K562 (cell line): ENCODE results near the gene SCTR. TPM values are rescaled to one million over a fixed set of nuclear protein-coding genes. Genes with fewer than 3 reads are reported as not detected.

Source experiments
- ATAC-seq: fragments of 200-7000 bp; cut with Tn5 transposase; 3 replicates; pipeline ENCODE4 v1.9.1; 2020; ENCODE audit warnings: moderate library complexity
- BruUV-seq: library from RNA; stranded (reverse); fragments of 400-500 nt; replicated peaks from 2 replicates; lab custom pipeline; 2021; lab: Mats Ljungman, UMichigan
- CTCF ChIA-PET: fragments of 300-600 bp; formaldehyde crosslinking; extraction: SDS; loops from one replicate; lab custom pipeline; 2021; ENCODE audit warnings: low intra/inter-chr PET ratio; lab: Yijun Ruan, JAX
- POLR2A ChIA-PET: fragments of 300-600, 350-650 bp; sonication (Branson Sonifier 250); formaldehyde crosslinking; extraction: SDS; loops from one replicate; lab custom pipeline; 2021; ENCODE audit warnings: antibody characterized with exemption, inconsistent platforms; lab: Yijun Ruan, JAX
- DNase-seq, 4 experiments: peaks; one replicate each; pipeline versions ENCODE4 v3.0.0 to v3.0.0-alpha.2; 2011 to 2018; ENCODE audit warnings: low spot score in 3 of 4, mixed read lengths in 3 of 4; ENCODE audit errors: extremely low read depth in 1 of 4
- FAIRE-seq: peaks from 2 replicates; lab custom pipeline; 2011; peaks lifted over from hg19 to GRCh38; lab: Jason Lieb, UNC
- H2AFZ ChIP-seq: 2 replicates; pipeline ENCODE4 v1.6.0; 2011; ENCODE audit warnings: low read depth, low read length, control low read depth, inconsistent platforms
- H3K27ac ChIP-seq: fragments of 200-600 bp; 3 replicates; pipeline ENCODE4 v1.8.0; 2011; ENCODE audit warnings: low read depth, mild to moderate bottlenecking, control low read depth, inconsistent platforms, low read length, moderate library complexity, mixed read lengths; ENCODE audit errors: extremely low read depth
- H3K27me3 ChIP-seq, 2 experiments: fragments of 300-600 bp in 1 of 2; 2 replicates in 1 of 2; 3 replicates in 1 of 2; pipeline versions ENCODE4 v1.6.0 to v1.8.0; 2011; ENCODE audit warnings: inconsistent platforms in 2 of 2, low read length in 2 of 2, mild to moderate bottlenecking in 1 of 2, mixed read lengths in 1 of 2, moderate library complexity in 1 of 2; ENCODE audit not compliant: control insufficient read depth in 2 of 2, insufficient read depth in 2 of 2
- H3K36me3 ChIP-seq: fragments of 300-600 bp; 3 replicates; pipeline ENCODE4 v1.8.0; 2011; ENCODE audit warnings: mild to moderate bottlenecking, low read length, inconsistent platforms; ENCODE audit not compliant: control insufficient read depth, insufficient read depth
- H3K4me1 ChIP-seq, 2 experiments: fragments of 200-600 bp in 1 of 2; replicated peaks in 1 of 2; 2 replicates in 1 of 2; 3 replicates in 1 of 2; pipeline versions ENCODE4 v1.5.1 to v1.8.0; 2011; ENCODE audit warnings: inconsistent platforms in 2 of 2, low read length in 2 of 2, mild to moderate bottlenecking in 1 of 2, mixed read lengths in 1 of 2, moderate library complexity in 1 of 2; ENCODE audit not compliant: control insufficient read depth in 2 of 2, insufficient read depth in 2 of 2
- H3K4me2 ChIP-seq: 2 replicates; pipeline ENCODE4 v1.6.1; 2011; ENCODE audit warnings: low read length, control low read depth, inconsistent platforms, mixed read lengths; ENCODE audit not compliant: insufficient read depth
- H3K4me3 ChIP-seq: fragments of 200-600 bp; sonication (generic), shearing (Covaris generic); 2 replicates; pipeline ENCODE4 v1.5.1; 2016; ENCODE audit warnings: control low read depth, inconsistent platforms
- H3K79me2 ChIP-seq: fragments of 200-600 bp; 3 replicates; pipeline ENCODE4 v1.8.0; 2011; ENCODE audit warnings: low read length, inconsistent platforms; ENCODE audit not compliant: control insufficient read depth, insufficient read depth
- H3K9ac ChIP-seq, 2 experiments: 2 replicates each; pipeline versions ENCODE4 v1.6.0 to v1.6.1; 2011; ENCODE audit warnings: low read depth in 2 of 2, low read length in 2 of 2, control low read depth in 1 of 2, inconsistent platforms in 1 of 2, mild to moderate bottlenecking in 1 of 2, mixed read lengths in 1 of 2; ENCODE audit not compliant: insufficient read depth in 1 of 2
- H3K9me1 ChIP-seq: one replicate; pipeline ENCODE4 v1.6.0; 2011; ENCODE audit warnings: inconsistent platforms, mild to moderate bottlenecking, low read length, moderate library complexity; ENCODE audit not compliant: control insufficient read depth, insufficient read depth
- H3K9me3 ChIP-seq: replicated peaks from 2 replicates; pipeline ENCODE4 v1.5.1; 2011; ENCODE audit warnings: low read depth, low read length, inconsistent platforms; ENCODE audit not compliant: control insufficient read depth, insufficient read depth
- H4K20me1 ChIP-seq: replicated peaks from 2 replicates; pipeline ENCODE4 v1.6.1; 2011; ENCODE audit warnings: low read length, inconsistent platforms, mixed read lengths; ENCODE audit not compliant: control insufficient read depth, insufficient read depth
- MAFG ChIP-seq: fragments of 450-650 bp; conservative IDR thresholded peaks from 2 replicates; pipeline ENCODE4 v1.6.1; 2016; ENCODE audit warnings: missing genetic modification characterization, missing compliant biosample characterization
- PTBP1 ChIP-seq: fragments of 200-400 bp; formaldehyde crosslinking; IDR thresholded peaks from 2 replicates; pipeline ENCODE4 v1.6.1; 2017; ENCODE audit warnings: low read depth, low read length
- RAD21 ChIP-seq, 2 experiments: fragments of 250-450 bp in 1 of 2; fragments of 450-650 bp in 1 of 2; sonication (Bioruptor Pico) in 1 of 2; formaldehyde crosslinking in 1 of 2; IDR thresholded peaks in 1 of 2; conservative IDR thresholded peaks in 1 of 2; 2 replicates each; pipeline versions ENCODE4 v1.4.0 to v1.8.0; 2020 to 2022; ENCODE audit warnings: mild to moderate bottlenecking in 2 of 2, moderate library complexity in 1 of 2
- WGBS: fragments of 100-300 bp; shearing (Covaris generic); methylation state at CpG from one replicate; pipeline ENCODE4 v1.1.6; 2016; ENCODE audit warnings: low coverage, mixed read lengths; ENCODE audit not compliant: insufficient coverage; ENCODE audit errors: missing lambda C conversion rate; 5-methylcytosine and 5-hydroxymethylcytosine counted together
- in situ Hi-C: fragments of 300-500 bp; cut with MboI; formaldehyde crosslinking; loops from 4 replicates; pipeline ENCODE4 v1.15.0; 2018; ENCODE audit warnings: inconsistent platforms, mixed read lengths
- intact Hi-C: fragments of 100-400 bp; cut with micrococcal nuclease; formaldehyde crosslinking; loops from 2 replicates; pipeline ENCODE4 v1.14.2; 2022
- polyA plus RNA-seq, 8 experiments: library from polyadenylated mRNA; depleted of rRNA in 4 of 8; stranded (reverse) in 5 of 8; unstranded in 3 of 8; fragments of >200 nt; fragmentation: Nextera tagmentation in 2 of 8; fragmentation: Illumina TruSeq in 1 of 8; extraction: Ambion mirVana in 2 of 8; extraction: Trizol in 1 of 8; gene quantifications; 2 replicates each; pipeline versions ENCODE4 v1.2.1 to v1.2.3, GENCODE V29; 2011 to 2014; ENCODE audit warnings: inconsistent platforms in 1 of 8, missing spikeins in 1 of 8
- total RNA-seq, 7 experiments: library from RNA; depleted of rRNA in 6 of 7; stranded (reverse); fragments of >200 nt in 6 of 7; fragmentation: Illumina TruSeq in 2 of 7; extraction: Trizol in 2 of 7; gene quantifications; 2 replicates each; pipeline versions ENCODE4 v1.2.1 to v1.2.3, GENCODE V29; 2011 to 2021; ENCODE audit warnings: low replicate concordance in 1 of 7
- TF ChIP-seq, protein P1 (sequence below), 3 experiments: IDR thresholded peaks in 2 of 3; conservative IDR thresholded peaks in 1 of 3; 2 replicates each; pipeline ENCODE4 v1.5.1; 2011 to 2012; ENCODE audit warnings: low read length in 3 of 3, mild to moderate bottlenecking in 3 of 3, control low read depth in 2 of 3, improper control_type of control experiment in 1 of 3, inconsistent platforms in 1 of 3, low read depth in 1 of 3, mixed read lengths in 1 of 3, moderate library complexity in 1 of 3; ENCODE audit not compliant: insufficient read depth in 2 of 3

The SCTR gene
- total and polyA plus RNA-seq, 9 of the 15 experiments (the other 6 are each of a cell fraction or from before 2014, with no cell fraction given), result not detected

DNA sequence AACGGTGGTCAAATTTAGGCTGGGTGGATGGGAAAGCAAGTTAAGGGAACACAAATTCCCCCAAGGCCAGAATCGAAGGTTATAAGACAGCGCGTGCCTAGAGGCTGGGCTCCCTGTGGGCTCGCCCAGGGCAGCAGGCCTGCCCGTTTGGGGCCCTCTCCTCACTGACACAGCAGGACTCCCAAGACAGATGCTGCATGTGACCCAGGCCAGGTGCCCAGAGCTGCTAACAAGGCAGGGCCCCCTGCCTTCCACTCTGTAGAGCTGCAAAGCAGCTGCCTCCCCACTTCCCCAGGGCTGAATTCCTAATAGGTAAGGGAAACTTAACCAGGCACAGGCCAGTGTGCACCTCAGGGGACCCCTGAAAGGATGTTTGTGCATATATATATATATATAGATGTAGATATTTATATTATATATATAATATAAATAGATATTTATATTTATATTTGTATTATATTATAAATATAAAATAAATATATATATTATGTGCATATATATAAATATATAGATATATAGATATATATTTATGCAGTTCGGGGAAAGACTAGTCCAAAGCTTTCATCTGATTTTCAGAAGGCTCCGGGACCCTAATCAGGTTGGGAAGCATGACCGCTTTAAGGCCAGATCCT is 48.9 kb downstream of the SCTR start:
- Histone ChIP-seq H3K36me3 (no peaks in the 10 kb centered on the region), H3K9me1 (no peaks in the 10 kb centered on the region), H3K4me1 (peaks cover 0 to under 1% of the 10 kb centered on the region in 2 experiments; a peak in 1 of 5 replicates), H3K27me3 (peaks cover 5 to 52% of the 10 kb centered on the region in 2 experiments; a peak in 4 of 5 replicates), H4K20me1 (no peaks in the 10 kb centered on the region; the same call in 1 of the 2 replicates), H3K4me2 (no peak overlapping the region), H3K9me3 (no peaks in the 10 kb centered on the region), H3K79me2 (no peaks in the 10 kb centered on the region), H2AFZ (no peak overlapping the region), H3K9ac (no peak overlapping the region), H3K4me3 (no peak overlapping the region), H3K27ac (no peak overlapping the region)
- peak; percentile 26; the same call in 1 of the 3 replicates for ATAC-seq
- BruUV-seq, result no TSS peak
- intact Hi-C loops (loop anchor here (10.0 kb wide), 1 partner anchor 451 kb away; no protein-coding TSS in a partner anchor), in situ Hi-C loops (no loop called here)
- POLR2A ChIA-PET, result interaction anchor here (0.5 to 0.6 kb wide), 2 partner anchors 10 to 61 kb away, joined by 3 to 5 read pairs; no protein-coding TSS in a partner anchor
- 14% methylated on average over 9 of the region's 9 CpGs for WGBS
- CTCF ChIA-PET, result interaction anchor here (1.0 to 4.0 kb wide), 4 partner anchors 67 to 463 kb away, joined by 3 to 56 read pairs (median 7); no protein-coding TSS in a partner anchor
- DNase-seq, result no peak
- FAIRE-seq, result no peak
- TF ChIP-seq PTBP1 (no peak), RAD21 (CRISPR knock-in tag; conservative IDR thresholded peaks at IDR 0.05 in 1 of 2, IDR thresholded peaks at IDR 0.05 in 1 of 2) (0 out of 4 replicates have a peak, but pooled peaks of 1 of the 2 experiments have one; percentile 16), MAFG (tag) (no peak)
- TF ChIP-seq, protein P1, sequence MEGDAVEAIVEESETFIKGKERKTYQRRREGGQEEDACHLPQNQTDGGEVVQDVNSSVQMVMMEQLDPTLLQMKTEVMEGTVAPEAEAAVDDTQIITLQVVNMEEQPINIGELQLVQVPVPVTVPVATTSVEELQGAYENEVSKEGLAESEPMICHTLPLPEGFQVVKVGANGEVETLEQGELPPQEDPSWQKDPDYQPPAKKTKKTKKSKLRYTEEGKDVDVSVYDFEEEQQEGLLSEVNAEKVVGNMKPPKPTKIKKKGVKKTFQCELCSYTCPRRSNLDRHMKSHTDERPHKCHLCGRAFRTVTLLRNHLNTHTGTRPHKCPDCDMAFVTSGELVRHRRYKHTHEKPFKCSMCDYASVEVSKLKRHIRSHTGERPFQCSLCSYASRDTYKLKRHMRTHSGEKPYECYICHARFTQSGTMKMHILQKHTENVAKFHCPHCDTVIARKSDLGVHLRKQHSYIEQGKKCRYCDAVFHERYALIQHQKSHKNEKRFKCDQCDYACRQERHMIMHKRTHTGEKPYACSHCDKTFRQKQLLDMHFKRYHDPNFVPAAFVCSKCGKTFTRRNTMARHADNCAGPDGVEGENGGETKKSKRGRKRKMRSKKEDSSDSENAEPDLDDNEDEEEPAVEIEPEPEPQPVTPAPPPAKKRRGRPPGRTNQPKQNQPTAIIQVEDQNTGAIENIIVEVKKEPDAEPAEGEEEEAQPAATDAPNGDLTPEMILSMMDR (IDR thresholded peaks at IDR 0.05 in 2 of 3, conservative IDR thresholded peaks at IDR 0.05 in 1 of 3; ENCODE audit: insufficient read depth in 2 of 3, low read depth in 1 of 3, low read length in 3 of 3), result 0 out of 6 replicates have a peak, but pooled peaks of 1 of the 3 experiments have one; percentile 8
